Sigmoid colon (tissue), 3 donors: ENCODE data around the gene NDUFA12.

Experiments
- CTCF ChIP-seq, 4 experiments: fragments of 450-650 bp in 3 of 4; fragments of 200-600 bp in 1 of 4; IDR thresholded peaks; one replicate each; pipeline ENCODE4 v1.5.1; 2016 to 2019; ENCODE audit warnings: antibody characterized with exemption in 4 of 4, mild to moderate bottlenecking in 3 of 4, moderate library complexity in 2 of 4
- POLR2A ChIP-seq, 2 donors: fragments of 450-650 bp; IDR thresholded peaks; one replicate each; pipeline ENCODE4 v1.6.1; 2016; ENCODE audit warnings: antibody characterized with exemption in 2 of 2, mild to moderate bottlenecking in 2 of 2, moderate library complexity in 2 of 2

- TF ChIP-seq POLR2A (IDR thresholded peaks at IDR 0.05): no peak
- no peak for TF ChIP-seq CTCF (IDR thresholded peaks at IDR 0.05)
These were observed 46.5 kb downstream of the NDUFA12 start for GRCh38 chr12:94957006-94957405.
